Dendritic cell treated with granulocyte-macrophage colony-stimulating factor and Interleukin-4, amounts not matched to agents 40 ng/mL and 50 ng/mL, for 4 days (primary cell): Measurements from ENCODE around the gene ZNF311.

Experiments
- H3K27ac Mint-ChIP-seq: one replicate; pipeline ENCODE4 v1.8.0; 2022; ENCODE audit warnings: mild to moderate bottlenecking, mixed read lengths
- H3K27me3 Mint-ChIP-seq: one replicate; pipeline ENCODE4 v1.8.0; 2022; ENCODE audit warnings: mild to moderate bottlenecking, mixed read lengths
- H3K36me3 Mint-ChIP-seq: one replicate; pipeline ENCODE4 v1.8.0; 2022; ENCODE audit warnings: low read depth, mixed read lengths
- H3K4me1 Mint-ChIP-seq: one replicate; pipeline ENCODE4 v1.8.0; 2022; ENCODE audit warnings: low read depth, mixed read lengths
- H3K4me3 Mint-ChIP-seq: one replicate; pipeline ENCODE4 v1.8.0; 2022; ENCODE audit warnings: mild to moderate bottlenecking, moderate library complexity, mixed read lengths
- H3K9me3 Mint-ChIP-seq: one replicate; pipeline ENCODE4 v1.8.0; 2022; ENCODE audit warnings: mixed read lengths
- intact Hi-C: fragments of 100-400 bp; cut with micrococcal nuclease; formaldehyde crosslinking; loops from one replicate; pipeline ENCODE4 v1.15.0; 2022

ZNF311 gene

GRCh38 chr6:29008089-29008488, 3.0 kb upstream of the ZNF311 start:
- Mint-ChIP-seq H3K4me3 (no peak overlapping the region), H3K36me3 (peaks cover 6% of the 10 kb centered on the region), H3K27me3 (peaks cover 29% of the 10 kb centered on the region), H3K9me3 (peaks cover 8% of the 10 kb centered on the region), H3K4me1 (peaks cover 31% of the 10 kb centered on the region), H3K27ac (no peak overlapping the region)
- intact Hi-C loops = no loop called here

- no peaks in the 10 kb centered on the region for H3K9me3 Mint-ChIP-seq
- peaks cover 15% of the 10 kb centered on the region for H3K27me3 Mint-ChIP-seq
- no peaks in the 10 kb centered on the region for H3K36me3 Mint-ChIP-seq
- H3K4me3 Mint-ChIP-seq = no peak overlapping the region
- intact Hi-C loops = no loop called here
- H3K4me1 Mint-ChIP-seq = no peaks in the 10 kb centered on the region
- no peak overlapping the region for H3K27ac Mint-ChIP-seq
Measured at GRCh38 chr6:28996844-28997510, 8.1 kb downstream of the ZNF311 start.

DNA sequence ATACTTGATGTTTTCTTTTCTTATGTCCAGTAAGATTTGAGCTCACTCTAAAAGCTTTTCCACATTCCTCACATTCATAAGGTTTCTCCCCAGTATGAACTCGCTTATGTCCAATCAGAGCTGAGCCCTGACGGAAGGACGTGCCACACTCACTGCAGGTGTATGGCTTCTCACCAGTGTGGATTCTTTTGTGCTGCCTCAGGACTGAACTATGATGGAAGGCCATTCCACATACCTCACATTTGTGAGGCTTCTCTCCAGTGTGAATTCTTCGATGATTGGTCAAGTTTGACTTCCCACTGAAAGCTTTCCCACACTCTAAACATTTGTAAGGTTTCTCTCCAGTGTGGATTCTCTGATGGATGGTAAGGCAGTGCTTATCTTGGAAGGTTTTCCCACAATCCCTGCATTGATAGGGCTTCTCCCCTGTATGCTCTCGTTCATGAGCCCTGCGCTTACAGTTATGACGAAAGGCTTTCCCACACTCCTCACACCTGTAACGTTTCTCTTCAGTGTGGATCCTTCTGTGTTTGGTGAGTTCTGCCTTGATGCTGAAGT, 9.9 kb downstream of the ZNF311 start:
- intact Hi-C loops = no loop called here
- Mint-ChIP-seq H3K36me3 (no peaks in the 10 kb centered on the region), H3K9me3 (no peaks in the 10 kb centered on the region), H3K4me1 (no peaks in the 10 kb centered on the region), H3K27me3 (peaks cover 19% of the 10 kb centered on the region), H3K4me3 (no peak overlapping the region), H3K27ac (no peak overlapping the region)

DNA sequence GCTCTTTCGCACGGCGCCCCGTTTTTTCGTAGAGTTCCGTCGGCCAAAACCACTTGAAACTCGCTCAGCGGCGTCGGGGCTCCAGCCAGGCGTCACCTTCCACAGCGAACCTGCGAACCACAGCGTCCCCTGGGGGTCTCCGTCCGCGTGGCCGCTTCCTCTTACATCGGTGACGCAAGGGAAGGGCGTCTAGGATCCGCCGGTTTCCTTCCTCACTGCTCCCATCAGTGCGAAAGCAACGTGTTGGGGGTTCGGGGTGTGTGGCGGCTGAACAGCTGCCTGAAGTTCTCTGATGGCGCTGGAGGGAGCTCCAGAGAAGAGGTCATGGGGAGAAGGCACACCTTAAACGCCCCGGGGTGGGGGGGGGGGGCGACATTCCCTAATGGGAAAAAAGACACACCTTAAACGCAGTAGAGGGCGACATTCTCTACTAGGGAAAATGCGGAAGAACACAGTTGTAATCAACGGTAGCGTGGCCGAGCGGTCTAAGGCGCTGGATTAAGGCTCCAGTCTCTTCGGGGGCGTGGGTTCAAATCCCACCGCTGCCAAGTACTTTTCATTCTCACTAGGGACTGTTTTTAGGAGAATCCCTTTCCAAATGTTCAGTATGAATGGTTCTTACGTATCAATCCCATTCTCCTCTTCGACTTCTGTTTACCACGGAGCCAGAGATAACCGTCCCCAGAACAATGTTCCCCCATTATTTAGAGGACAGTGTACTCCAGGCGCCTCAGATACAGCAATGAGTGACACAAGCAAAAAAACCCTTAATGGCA, 16.4 kb downstream of the ZNF311 start:
- Mint-ChIP-seq H3K36me3 (no peaks in the 10 kb centered on the region), H3K9me3 (no peaks in the 10 kb centered on the region), H3K4me1 (peaks cover 7% of the 10 kb centered on the region), H3K27ac (peak overlapping the region; percentile 43), H3K27me3 (peaks cover 43% of the 10 kb centered on the region), H3K4me3 (peak overlapping the region; percentile 74)
- intact Hi-C loops = loop anchor here (10.0 kb wide), 2 partner anchors 64 to 124 kb away; partner anchors contain the start of gene TRIM27

DNA sequence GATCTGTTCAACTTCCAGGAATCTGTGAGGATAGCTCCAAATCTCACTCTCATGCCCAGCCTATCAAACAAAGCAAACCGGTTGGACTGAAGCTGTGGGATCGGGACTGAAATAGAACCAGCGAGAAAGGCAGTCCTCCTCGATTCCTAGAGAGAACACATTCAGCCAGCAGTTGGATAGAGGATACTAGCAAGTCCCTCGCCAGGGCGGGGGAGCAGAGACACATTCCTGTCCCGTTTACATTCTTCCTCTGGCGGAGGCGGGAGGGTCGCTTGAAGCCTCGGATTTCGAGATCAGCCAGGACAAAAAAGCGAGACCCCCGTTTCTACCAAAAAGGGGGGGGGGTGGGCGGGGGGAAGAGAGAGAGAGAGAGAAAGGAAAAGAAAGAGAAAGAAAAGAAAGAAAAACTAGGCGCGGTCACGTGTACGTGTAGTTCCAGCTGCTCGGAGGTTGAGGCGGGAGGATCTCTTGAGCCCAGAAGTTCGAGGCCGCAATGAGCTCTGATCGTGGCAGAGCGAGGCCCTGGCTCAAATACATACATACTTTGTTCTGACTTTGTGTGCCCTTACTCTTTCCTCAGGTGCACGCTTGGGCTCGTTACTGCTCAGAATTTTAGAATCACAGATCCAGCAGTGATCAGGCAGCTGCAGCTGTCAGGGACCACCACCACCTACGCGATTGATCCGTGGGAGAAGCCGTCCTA, 19.5 kb downstream of the ZNF311 start:
- intact Hi-C loops = loop anchor here (10.0 kb wide), 2 partner anchors 61 to 121 kb away; partner anchors contain the start of gene TRIM27

GRCh38 chr6:28983838-28984237, 21.3 kb downstream of the ZNF311 start:
- Mint-ChIP-seq H3K27me3 (peaks cover 26% of the 10 kb centered on the region), H3K4me3 (no peak overlapping the region), H3K36me3 (no peaks in the 10 kb centered on the region), H3K4me1 (peaks cover 21% of the 10 kb centered on the region), H3K9me3 (no peaks in the 10 kb centered on the region), H3K27ac (no peak overlapping the region)
- intact Hi-C loops = loop anchor here (2.0 to 10.0 kb wide), 4 partner anchors 33 to 147 kb away; partner anchors contain the start of gene TRIM27

More for the DNA sequence above, 19.5 kb downstream of the ZNF311 start:
- peaks cover 16% of the 10 kb centered on the region for H3K4me1 Mint-ChIP-seq
- H3K27ac Mint-ChIP-seq = peak overlapping the region; percentile 50
- no peaks in the 10 kb centered on the region for H3K36me3 Mint-ChIP-seq
- peaks cover 31% of the 10 kb centered on the region for H3K27me3 Mint-ChIP-seq
- H3K9me3 Mint-ChIP-seq = no peaks in the 10 kb centered on the region
- peak overlapping the region; percentile 73 for H3K4me3 Mint-ChIP-seq

DNA sequence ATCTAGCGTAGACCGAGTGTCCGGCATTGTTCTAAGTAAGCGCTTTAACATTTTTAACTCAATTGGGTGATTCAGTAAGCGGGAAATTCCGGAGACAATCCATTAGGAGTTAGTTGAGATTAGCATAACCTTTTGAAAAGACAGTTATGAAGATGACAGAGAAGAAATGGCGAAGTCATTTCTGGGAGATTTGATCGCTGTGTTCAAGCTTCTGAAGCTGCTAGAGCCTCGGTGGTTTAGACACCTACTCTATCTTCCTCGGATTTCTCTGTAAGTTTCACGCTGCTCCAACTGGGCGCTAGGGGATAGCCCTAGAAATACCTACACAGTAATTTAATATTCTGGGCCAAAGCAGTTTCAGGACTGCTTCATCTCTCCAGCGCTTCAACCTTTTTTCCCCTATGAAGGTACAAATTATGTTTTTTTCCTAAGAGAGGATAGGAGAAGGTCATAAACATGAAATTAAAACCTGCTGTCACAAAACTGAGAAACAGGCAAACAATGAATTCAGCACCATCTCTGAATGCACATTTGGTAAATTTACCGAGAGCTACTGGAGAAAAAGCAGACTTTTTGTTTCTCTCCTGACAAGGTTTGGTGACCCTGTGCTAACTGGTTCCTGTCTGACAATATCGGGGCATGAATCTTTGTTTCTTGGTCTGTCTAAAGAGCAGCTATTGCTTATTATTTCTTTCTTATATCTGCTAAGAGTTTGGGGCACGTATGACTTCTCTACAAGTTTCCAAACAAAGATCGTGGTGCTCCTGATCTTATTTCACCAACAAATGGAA, 22.4 kb downstream of the ZNF311 start:
- peaks cover 30% of the 10 kb centered on the region for H3K4me1 Mint-ChIP-seq
- H3K27me3 Mint-ChIP-seq = peaks cover 20% of the 10 kb centered on the region
- intact Hi-C loops = loop anchor here (1.0 to 10.0 kb wide), 5 partner anchors 34 to 145 kb away; partner anchors contain the start of gene TRIM27
- peak overlapping the region; percentile 59 for H3K27ac Mint-ChIP-seq
- H3K9me3 Mint-ChIP-seq = no peaks in the 10 kb centered on the region
- H3K4me3 Mint-ChIP-seq = peak overlapping the region; percentile 76
- no peaks in the 10 kb centered on the region for H3K36me3 Mint-ChIP-seq

DNA sequence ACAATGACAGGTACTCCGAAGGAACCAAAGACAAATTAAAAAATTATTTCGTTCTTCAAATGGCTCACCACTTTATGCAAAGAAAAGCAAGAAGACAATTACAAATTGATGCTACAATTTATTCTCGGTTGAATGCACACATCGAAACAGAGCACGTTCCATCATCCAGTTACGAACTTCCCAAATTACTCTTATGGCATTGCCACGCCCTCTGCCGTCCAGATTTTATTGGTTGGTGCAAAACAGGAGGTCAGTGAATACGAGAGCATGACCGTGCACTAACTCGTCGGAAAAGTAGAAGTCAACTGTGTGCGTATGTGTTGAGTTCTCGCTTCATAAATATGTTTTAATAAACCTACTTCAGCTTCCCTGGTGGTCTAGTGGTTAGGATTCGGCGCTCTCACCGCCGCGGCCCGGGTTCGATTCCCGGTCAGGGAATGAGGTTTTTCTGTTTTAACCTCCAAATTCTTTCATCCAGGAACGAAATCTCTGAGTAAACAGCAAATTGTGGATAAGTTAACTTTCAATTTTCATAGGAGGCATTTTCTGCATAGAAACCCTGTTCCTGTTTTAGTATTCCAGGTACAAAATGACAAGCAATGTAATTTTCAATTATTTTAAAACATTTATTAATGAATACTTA, 23.2 kb downstream of the ZNF311 start:
- peaks cover 20% of the 10 kb centered on the region for H3K27me3 Mint-ChIP-seq
- H3K4me3 Mint-ChIP-seq = peak overlapping the region; percentile 76
- H3K9me3 Mint-ChIP-seq = no peaks in the 10 kb centered on the region
- no peaks in the 10 kb centered on the region for H3K36me3 Mint-ChIP-seq
- intact Hi-C loops = loop anchor here (1.0 to 10.0 kb wide), 6 partner anchors 35 to 145 kb away; partner anchors contain the start of gene TRIM27
- H3K27ac Mint-ChIP-seq = peak overlapping the region; percentile 59
- H3K4me1 Mint-ChIP-seq = peaks cover 37% of the 10 kb centered on the region

GRCh38 chr6:28981431-28981832, 23.7 kb downstream of the ZNF311 start:
- Mint-ChIP-seq H3K4me1 (peaks cover 40% of the 10 kb centered on the region), H3K4me3 (peak overlapping the region; percentile 76), H3K36me3 (no peaks in the 10 kb centered on the region), H3K27ac (peak overlapping the region; percentile 59), H3K27me3 (peaks cover 15% of the 10 kb centered on the region), H3K9me3 (no peaks in the 10 kb centered on the region)
- intact Hi-C loops = loop anchor here (1.0 to 10.0 kb wide), 4 partner anchors 41 to 144 kb away; partner anchors contain the start of gene TRIM27

DNA sequence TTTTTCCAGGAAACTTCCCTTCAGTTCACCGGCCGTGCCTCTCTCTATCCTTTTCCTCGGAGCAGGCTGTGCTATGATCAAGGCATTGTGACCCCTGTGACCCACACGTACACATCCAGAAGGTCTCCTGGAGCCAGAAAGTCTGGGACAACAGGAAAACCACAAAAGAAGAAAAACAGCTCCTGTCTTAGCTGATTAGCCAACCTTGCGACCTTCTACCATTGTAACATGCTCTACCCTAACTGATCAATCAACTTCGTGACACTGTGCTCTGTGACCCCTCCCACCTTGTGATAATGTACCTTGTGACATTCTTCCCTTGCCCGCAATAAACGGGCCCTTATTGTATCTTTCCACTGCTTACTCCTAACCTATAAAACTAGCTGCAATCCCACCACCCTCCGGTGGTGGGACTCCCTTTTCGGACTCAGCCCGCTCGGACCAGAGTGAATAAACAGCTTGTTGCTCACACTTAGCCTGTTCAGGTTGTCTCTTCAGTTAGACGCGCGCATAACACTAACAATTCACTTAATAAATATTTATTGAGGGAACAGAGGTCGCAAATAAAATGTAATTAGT, 24.2 kb downstream of the ZNF311 start:
- Mint-ChIP-seq H3K4me3 (peak overlapping the region; percentile 76), H3K36me3 (no peaks in the 10 kb centered on the region), H3K27me3 (peaks cover 11% of the 10 kb centered on the region), H3K27ac (peak overlapping the region; percentile 59), H3K4me1 (peaks cover 35% of the 10 kb centered on the region), H3K9me3 (no peaks in the 10 kb centered on the region)
- intact Hi-C loops = loop anchor here (1.0 to 10.0 kb wide), 4 partner anchors 41 to 144 kb away; partner anchors contain the start of gene TRIM27

GRCh38 chr6:28980137-28980851, 24.8 kb downstream of the ZNF311 start:
- Mint-ChIP-seq H3K36me3 (no peaks in the 10 kb centered on the region), H3K4me1 (peaks cover 34% of the 10 kb centered on the region), H3K9me3 (no peaks in the 10 kb centered on the region), H3K27ac (no peak overlapping the region), H3K27me3 (peaks cover 9% of the 10 kb centered on the region), H3K4me3 (no peak overlapping the region)
- intact Hi-C loops = loop anchor here (5.0 to 10.0 kb wide), 3 partner anchors 55 to 143 kb away; partner anchors contain the start of gene TRIM27

- Mint-ChIP-seq H3K36me3 (no peaks in the 10 kb centered on the region), H3K27me3 (peaks cover 6% of the 10 kb centered on the region), H3K9me3 (no peaks in the 10 kb centered on the region), H3K4me3 (no peak overlapping the region), H3K4me1 (peaks cover 34% of the 10 kb centered on the region), H3K27ac (no peak overlapping the region)
- intact Hi-C loops = loop anchor here (5.0 to 10.0 kb wide), 3 partner anchors 55 to 142 kb away; partner anchors contain the start of gene TRIM27
Measured at GRCh38 chr6:28979679-28980078, 25.4 kb downstream of the ZNF311 start.
